Measurements from ENCODE around the gene SUFU.
A peak's percentile ranks its signal among the peaks of the same experiment; 100 is the strongest.

Gene SUFU

GRCh38 chr10:102635377-102635776 is 131.6 kb downstream of the SUFU start:
- H3K4me1 Mint-ChIP-seq: peaks cover 54% of the 10 kb centered on the region
- peaks cover 9% of the 10 kb centered on the region for H3K36me3 Mint-ChIP-seq (ENCODE audit: low read depth)
- no peaks in the 10 kb centered on the region for H3K9me3 Mint-ChIP-seq
- H3K27me3 Mint-ChIP-seq (ENCODE audit: low read depth): no peaks in the 10 kb centered on the region
- H3K27ac Mint-ChIP-seq: peak overlapping the region; percentile 74 to 100 (median 100)
- no peak overlapping the region for H3K4me3 Mint-ChIP-seq
- no peak for TF ChIP-seq CTCF (IDR thresholded peaks at IDR 0.05; ENCODE audit: unreplicated experiment in 3 of 3)

- H3K36me3 Mint-ChIP-seq (ENCODE audit: low read depth): no peaks in the 10 kb centered on the region
- H3K4me1 Mint-ChIP-seq: peaks cover 23% of the 10 kb centered on the region
- H3K27me3 Mint-ChIP-seq (ENCODE audit: low read depth): no peaks in the 10 kb centered on the region
- H3K27ac Mint-ChIP-seq: peak overlapping the region; percentile 2 to 61 (median 11)
- H3K4me3 Mint-ChIP-seq: peak overlapping the region; percentile 2 to 22 (median 18)
- no peak for TF ChIP-seq CTCF (IDR thresholded peaks at IDR 0.05; ENCODE audit: unreplicated experiment in 3 of 3)
- H3K9me3 Mint-ChIP-seq: no peaks in the 10 kb centered on the region
Measured at GRCh38 chr10:102639537-102639936, 135.8 kb downstream of the SUFU start.

- Mint-ChIP-seq H3K27me3 (ENCODE audit: low read depth) (no peaks in the 10 kb centered on the region), H3K36me3 (ENCODE audit: low read depth) (peaks cover 4% of the 10 kb centered on the region), H3K9me3 (no peaks in the 10 kb centered on the region), H3K4me3 (peak overlapping the region; percentile 90 to 93 (median 92)), H3K4me1 (peaks cover 13% of the 10 kb centered on the region), H3K27ac (peak overlapping the region; percentile 98 to 100 (median 99))
- no peak for TF ChIP-seq CTCF (IDR thresholded peaks at IDR 0.05; ENCODE audit: unreplicated experiment in 3 of 3)
Measured at GRCh38 chr10:102641402-102641801, 137.6 kb downstream of the SUFU start.

GRCh38 chr10:102641880-102642735 is 138.3 kb downstream of the SUFU start:
- no peaks in the 10 kb centered on the region for H3K27me3 Mint-ChIP-seq (ENCODE audit: low read depth)
- peaks cover 9% of the 10 kb centered on the region for H3K36me3 Mint-ChIP-seq (ENCODE audit: low read depth)
- H3K27ac Mint-ChIP-seq: peak overlapping the region; percentile 98 to 100 (median 99)
- peak overlapping the region; percentile 90 to 94 (median 93) for H3K4me3 Mint-ChIP-seq
- no peaks in the 10 kb centered on the region for H3K9me3 Mint-ChIP-seq
- TF ChIP-seq CTCF (IDR thresholded peaks at IDR 0.05; ENCODE audit: unreplicated experiment in 3 of 3): no peak
- peaks cover 18% of the 10 kb centered on the region for H3K4me1 Mint-ChIP-seq

- peaks cover 22% of the 10 kb centered on the region for H3K4me1 Mint-ChIP-seq
- peaks cover 9% of the 10 kb centered on the region for H3K36me3 Mint-ChIP-seq (ENCODE audit: low read depth)
- H3K4me3 Mint-ChIP-seq: peak overlapping the region; percentile 94 to 98 (median 97)
Measured at GRCh38 chr10:102642736-102643335, 139.1 kb downstream of the SUFU start.

More at GRCh38 chr10:102642736-102643335, 139.1 kb downstream of the SUFU start:
- Mint-ChIP-seq H3K9me3 (no peaks in the 10 kb centered on the region), H3K27ac (peak overlapping the region; percentile 98 to 99 (median 99)), H3K27me3 (ENCODE audit: low read depth) (no peaks in the 10 kb centered on the region)
- no peak for TF ChIP-seq CTCF (IDR thresholded peaks at IDR 0.05; ENCODE audit: unreplicated experiment in 3 of 3)

Measured in nephron (organoid).